Spleen (tissue), 7 donors: ENCODE results near the gene SERPING1.

Source experiments
- CTCF ChIP-seq, 11 experiments: fragments of 200-600 bp in 7 of 11; fragments of 450-650 bp in 4 of 11; sonication (generic) in 4 of 11; IDR thresholded peaks in 8 of 11; conservative IDR thresholded peaks in 3 of 11; 1 replicate in 7 of 11; 2 replicates in 4 of 11; pipeline versions ENCODE4 v1.4.0 to v1.8.0; 2016 to 2021; ENCODE audit warnings: antibody characterized with exemption in 11 of 11, inconsistent platforms in 4 of 11, mild to moderate bottlenecking in 1 of 11
- POLR2AphosphoS5 ChIP-seq, 3 donors: sonication (generic); formaldehyde crosslinking; IDR thresholded peaks; one replicate each; pipeline ENCODE4 v1.5.1; 2017; ENCODE audit warnings: antibody characterized with exemption in 3 of 3
- donor health status: DM: no; HTN: no; CAD: no; lungs with moderate emphysema.
- donor health status: DM: no; HTN: no; CAD: no.
- donor health status: DM: no; HTN: no; CAD: no.

- no peak for TF ChIP-seq CTCF (IDR thresholded peaks at IDR 0.05 in 8 of 11, conservative IDR thresholded peaks at IDR 0.05 in 3 of 11)
- no peak for TF ChIP-seq POLR2AphosphoS5 (IDR thresholded peaks at IDR 0.05)
Measured at GRCh38 chr11:57614234-57614772, 16.8 kb downstream of the SERPING1 start.
